Stimulated activated CD4-positive, alpha-beta T cell treated with anti-CD3 and anti-CD28 coated beads, TNF-alpha, amount 100 ng/mL, for 48 hours (primary cell): ENCODE data around the gene FGF5.
"Not testable (repeated sequence)": the region's sequence is repeated elsewhere in the genome, so short reads cannot be mapped to it uniquely, and the experiment has no call there.

Experiments used
- DNase-seq, 3 donors: peaks; one replicate each; pipeline ENCODE4 v3.0.0-alpha.2; 2020; ENCODE audit warnings: low read depth in 3 of 3

Gene FGF5

DNA sequence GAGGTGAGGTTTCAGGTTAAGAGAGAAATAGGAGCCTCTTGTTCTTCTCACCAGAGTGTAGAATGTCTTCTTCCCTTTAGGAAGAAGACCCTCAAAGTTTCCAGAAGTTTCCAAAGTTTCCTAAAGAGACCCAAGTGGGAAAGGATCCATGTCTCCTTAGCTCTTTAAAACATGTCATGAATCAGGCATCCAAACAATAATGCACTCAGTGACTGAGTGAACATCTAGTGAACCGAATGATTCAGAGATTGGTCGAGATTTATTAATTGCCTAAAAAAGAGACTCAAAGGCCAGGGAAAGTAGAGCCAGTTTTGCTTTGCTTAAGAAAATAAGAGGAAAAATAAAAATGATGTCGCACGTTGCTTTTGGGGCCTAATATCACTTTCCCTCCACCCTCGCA lies 29.4 kb downstream of the FGF5 start:
- no peak for DNase-seq

GRCh38 chr4:80301884-80302283 lies 35.4 kb downstream of the FGF5 start:
- DNase-seq, result no peak

DNA sequence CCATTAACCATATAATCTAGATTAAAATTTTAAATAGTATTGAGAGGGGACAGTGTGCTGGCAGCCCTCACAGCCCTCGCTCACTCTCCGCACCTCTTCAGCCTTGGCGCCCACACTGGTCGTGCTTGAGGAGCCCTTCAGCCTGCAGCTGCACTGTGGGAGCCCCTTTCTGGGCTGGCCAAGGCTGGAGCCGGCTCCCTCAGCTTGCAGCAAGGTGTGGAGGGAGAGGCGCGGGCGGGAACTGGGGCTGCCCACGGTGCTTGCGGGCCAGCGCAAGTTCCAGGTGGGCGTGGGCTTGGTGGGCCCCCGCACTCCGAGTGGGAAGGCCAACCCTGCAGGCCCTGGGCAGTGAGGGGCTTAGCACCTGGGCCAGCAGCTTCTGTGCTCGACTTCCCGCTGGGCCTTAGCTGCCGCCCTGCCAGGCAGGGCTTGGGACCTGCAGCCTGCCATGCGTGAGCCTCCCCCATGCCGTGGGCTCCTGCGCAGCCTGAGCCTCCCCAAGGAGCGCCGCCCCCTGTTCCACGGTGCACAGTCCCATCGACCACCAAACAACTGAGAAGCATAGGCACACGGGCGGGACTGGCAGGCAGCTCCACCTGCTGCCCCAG lies 36.3 kb downstream of the FGF5 start:
- DNase-seq, result no peak

DNA sequence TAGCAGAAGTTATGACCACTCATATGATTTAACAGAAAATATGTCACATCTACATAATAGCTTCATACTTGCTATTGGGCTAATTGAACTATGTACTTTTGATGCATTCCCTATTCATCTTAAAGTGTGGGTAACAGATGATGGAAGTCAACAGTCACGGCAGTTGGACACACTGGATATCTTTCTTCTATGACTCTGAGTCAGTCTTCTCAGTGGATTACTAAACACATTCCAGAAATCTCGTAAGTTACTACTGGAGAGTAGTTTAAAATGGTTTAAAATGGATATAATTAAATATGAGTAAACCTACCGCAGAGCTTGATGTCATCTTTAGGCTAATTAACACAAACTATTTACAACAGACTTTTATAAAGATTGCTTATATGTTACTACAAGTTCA lies 39.0 kb downstream of the FGF5 start:
- DNase-seq, result no peak

DNA sequence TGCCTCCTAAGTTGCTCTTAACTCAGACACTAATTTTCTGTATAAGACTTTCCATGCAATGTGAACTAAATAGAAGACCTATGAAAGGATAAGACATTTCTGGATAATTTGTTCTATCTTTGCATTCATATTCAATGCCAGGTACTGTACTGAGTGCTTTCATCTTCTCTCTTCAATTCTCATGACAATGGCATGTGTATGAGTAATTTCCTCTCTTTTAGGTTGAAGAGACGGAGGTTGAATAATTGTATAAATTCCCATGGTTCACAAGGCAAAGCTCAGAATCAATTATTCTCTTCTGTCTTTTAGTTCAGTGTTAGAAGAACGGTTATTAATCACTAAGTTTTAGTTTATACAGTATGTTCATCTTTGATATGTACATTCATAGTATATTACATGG lies 39.8 kb downstream of the FGF5 start:
- DNase-seq, result no peak

DNA sequence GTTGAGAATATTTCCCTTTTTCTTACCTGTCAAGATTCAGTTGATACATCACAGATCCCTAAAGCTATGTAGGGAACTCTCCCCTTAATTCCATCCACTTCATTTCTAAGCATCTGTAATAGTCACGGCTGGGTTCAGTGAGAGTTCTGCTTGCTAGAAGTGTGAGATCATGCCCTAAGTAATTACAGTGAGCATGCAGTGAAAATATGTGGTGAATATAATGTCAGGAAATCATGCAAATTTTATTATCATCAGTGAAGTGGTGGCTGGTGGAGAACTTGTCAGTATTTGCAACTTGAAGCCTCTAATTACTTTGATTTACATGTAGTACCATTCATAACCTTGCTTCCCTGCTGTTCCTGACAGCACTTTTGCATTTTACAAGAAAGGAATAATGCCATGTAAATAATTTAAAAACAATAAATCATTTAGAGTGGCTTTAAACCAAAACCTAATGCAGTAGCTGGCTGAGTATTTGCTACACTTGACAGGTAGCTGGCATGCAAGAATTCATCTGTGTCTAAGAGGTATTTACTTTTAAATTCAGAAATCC lies 40.8 kb downstream of the FGF5 start:
- no peak for DNase-seq

- DNase-seq, result no peak
These were observed 41.5 kb downstream of the FGF5 start for GRCh38 chr4:80307774-80308465.

GRCh38 chr4:80308466-80308822 lies 42.0 kb downstream of the FGF5 start:
- DNase-seq, result no peak

DNA sequence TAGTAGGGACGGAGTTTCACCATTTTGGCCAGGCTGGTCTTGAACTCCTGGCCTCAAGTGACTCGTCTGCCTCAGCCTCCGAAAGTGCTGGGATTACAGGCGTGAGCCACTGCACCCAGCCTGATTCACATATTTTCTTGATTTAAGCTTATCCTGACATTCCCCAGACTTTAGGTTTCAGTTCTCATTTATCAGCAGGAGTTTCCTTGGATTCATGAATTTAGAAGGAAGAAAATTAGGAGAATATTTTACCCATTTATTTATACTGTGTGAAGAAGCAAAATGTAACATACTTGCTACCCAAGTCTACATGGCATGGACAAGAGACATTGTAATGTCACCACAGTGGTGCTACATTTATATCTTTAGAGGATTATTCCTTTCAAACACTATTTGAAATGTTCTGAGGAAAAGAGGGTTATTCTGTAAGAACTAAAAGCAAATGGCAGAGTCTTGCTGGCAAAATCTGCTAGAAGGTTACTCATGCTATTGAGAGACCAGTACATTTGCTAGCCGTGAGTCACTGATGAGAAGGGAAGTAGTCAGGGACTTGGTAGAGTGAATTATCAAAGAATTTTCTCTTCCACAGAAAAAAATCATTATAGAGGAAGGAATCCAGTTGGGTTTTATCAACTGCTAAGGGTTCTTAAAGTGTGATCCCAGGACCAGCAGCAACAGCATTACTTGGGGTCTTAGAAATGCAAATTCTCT lies 43.0 kb downstream of the FGF5 start:
- no peak for DNase-seq

GRCh38 chr4:80311130-80311529 lies 44.7 kb downstream of the FGF5 start:
- DNase-seq, result no peak

DNA sequence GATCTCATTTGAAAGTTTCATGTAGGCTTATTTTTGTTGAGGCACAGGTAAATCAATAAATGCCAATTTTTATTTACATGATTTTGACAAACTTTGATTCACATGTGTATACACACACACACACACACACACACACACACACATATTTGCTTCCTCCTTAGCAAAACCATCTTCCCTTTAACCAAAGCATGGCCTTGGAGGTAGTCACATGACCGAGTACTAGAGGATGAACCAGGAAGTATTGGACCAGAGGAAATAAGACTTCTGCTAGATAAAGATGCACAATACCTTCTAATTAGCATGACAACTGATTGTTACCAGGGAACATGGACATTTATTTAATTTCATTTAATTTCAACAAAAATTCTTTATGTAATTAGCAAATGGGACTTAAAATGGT lies 45.7 kb downstream of the FGF5 start:
- DNase-seq, result no peak

GRCh38 chr4:80313627-80314026 lies 47.2 kb downstream of the FGF5 start:
- no peak for DNase-seq

GRCh38 chr4:80315848-80316247 lies 49.4 kb downstream of the FGF5 start:
- not testable (repeated sequence) for DNase-seq

DNA sequence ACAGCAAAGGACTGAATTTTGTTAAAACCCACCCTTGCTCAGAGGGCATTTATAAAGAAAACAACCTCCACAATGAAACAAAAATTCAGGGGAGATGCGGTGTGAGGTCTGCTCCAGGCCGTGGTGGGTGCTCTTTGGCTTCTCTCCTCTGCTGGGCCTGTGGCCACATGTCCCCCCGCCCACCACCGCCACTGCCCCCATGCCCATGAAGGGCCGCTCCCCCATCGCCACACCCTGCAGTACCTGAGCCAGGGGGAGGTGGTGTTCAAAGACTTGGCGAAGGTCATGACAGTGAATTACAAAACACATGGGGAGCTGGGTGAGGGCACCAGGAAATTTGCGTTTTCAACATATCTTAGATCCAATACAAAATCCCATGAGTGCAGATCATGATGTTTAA lies 54.9 kb downstream of the FGF5 start:
- DNase-seq, result no peak

DNA sequence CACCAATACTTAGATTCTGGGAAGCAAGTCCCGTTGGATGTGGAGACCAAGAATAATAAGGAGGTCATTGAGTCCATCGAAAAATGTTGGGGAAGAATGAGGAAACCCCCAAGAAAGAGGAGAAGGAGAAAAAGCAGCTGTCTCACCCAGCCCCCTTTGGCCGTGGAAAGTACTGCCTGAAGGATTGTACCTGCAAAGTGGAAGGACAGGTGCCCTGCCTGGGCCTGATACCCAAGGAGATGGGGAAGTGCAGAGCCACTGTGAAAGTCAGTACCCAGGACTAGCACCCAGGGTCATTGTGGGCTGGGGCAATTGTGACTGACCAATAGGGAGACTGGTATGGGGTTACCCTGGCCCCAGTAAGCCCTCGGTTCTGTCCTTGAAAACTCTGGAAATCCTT lies 55.3 kb downstream of the FGF5 start:
- no peak for DNase-seq

- no peak for DNase-seq
These were observed 56.3 kb downstream of the FGF5 start for GRCh38 chr4:80322716-80323115.

DNA sequence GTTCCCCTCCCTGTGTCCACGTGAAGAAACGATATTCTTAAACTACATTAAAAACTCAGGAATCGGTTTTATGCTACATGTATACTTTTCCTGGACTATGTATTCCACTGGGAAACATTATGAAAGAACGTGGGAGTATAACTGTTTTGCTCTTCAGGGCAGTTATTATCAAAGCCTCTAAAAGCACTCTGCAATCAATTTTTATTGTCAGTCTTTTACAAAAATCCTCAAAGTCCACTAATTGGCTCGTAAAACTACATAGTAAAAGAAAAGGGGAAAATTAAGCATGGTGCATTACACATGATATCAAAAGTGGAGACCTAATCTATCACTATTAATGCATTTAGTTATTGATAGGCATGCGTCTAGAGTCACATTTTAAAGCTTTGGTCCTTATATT lies 57.7 kb downstream of the FGF5 start:
- no peak for DNase-seq

GRCh38 chr4:80331693-80332092 lies 65.2 kb downstream of the FGF5 start:
- no peak for DNase-seq

DNA sequence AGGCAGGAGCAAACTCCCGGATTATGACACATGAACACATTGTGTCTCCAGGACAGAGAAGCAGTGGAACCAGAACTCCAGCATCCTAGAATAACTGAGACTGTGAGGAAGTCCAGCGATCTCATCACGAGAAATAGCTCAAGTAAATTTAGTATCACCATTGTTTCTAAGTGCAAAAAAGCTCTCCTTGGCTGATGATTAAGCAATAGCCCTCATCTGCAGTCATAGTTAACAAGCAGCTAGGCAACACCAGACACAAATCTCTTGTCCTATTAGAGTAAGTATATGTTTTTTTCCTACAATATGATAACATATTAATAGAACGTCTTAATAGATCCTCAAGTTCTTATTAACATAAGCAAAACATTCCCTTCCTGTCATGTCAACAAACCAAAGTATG lies 66.7 kb downstream of the FGF5 start:
- no peak for DNase-seq

DNA sequence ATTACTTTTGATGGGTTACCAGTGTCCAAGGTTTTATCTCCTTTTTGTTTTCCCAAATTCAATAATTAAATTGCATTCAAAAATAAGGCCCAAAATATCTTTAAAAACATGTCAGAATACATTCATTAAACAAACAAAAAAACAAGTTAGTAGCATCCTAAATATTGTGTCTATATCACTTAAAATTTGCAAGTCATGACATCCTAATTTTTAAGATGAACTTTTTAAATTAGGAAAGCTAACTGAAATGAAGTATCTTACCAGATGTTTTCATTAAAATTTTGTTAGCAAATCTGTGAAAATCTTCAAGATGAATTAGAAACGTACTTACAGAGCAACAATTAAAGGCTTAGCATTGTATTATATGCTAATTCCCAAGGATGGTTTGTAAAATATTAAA lies 68.1 kb downstream of the FGF5 start:
- DNase-seq, result no peak

- DNase-seq, result no peak
These were observed 68.7 kb downstream of the FGF5 start for GRCh38 chr4:80335226-80335553.

- peak; percentile 27 to 68 (median 48) for DNase-seq
These were observed 69.3 kb downstream of the FGF5 start, which contains the start of gene CFAP299 for GRCh38 chr4:80335554-80336358. CFAP299 (plus strand) TSS chr4:80335730.
